Ramos (cell line): ENCODE results near the gene MAP3K7.

Experiments used
- in situ Hi-C: fragments of 300-500 bp; cut with MboI; formaldehyde crosslinking; loops from one replicate; pipeline ENCODE4 v1.14.3; 2022; ENCODE audit warnings: low sequenced_read_pairs; ENCODE audit not compliant: unreplicated experiment

MAP3K7 gene

GRCh38 chr6:90586836-90587638, at the start of gene MAP3K7:
Gene MAP3K7, minus strand, starts transcription at chr6:90587072. Its CDS starts 189 bp downstream, at chr6:90586883.
- in situ Hi-C loops: no loop called here

GRCh38 chr6:90631046-90631445, 44.2 kb upstream of the MAP3K7 start:
- in situ Hi-C loops: no loop called here

DNA sequence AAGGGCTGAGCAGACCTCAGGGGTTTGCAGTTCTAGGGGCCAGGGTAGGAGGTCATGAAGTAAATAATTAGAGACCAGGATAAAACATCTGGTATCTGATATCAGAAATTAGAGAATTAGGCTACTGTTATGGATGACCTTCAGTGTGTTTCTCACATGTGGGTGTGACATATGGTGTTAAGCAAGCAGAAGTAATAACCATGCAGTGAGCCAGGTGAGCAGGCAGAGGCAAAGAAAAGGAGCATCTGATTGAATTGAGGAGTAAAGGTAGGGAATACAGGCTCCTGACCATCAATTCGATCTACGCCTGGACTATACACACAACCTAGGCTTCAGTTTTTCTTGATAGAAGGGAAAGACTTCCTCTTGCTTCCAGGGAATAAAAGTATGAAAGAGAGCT, 34.7 kb upstream of the MAP3K7 start:
- in situ Hi-C loops: no loop called here

GRCh38 chr6:90619221-90619620, 32.3 kb upstream of the MAP3K7 start:
- in situ Hi-C loops: no loop called here

GRCh38 chr6:90612313-90612680, 25.4 kb upstream of the MAP3K7 start:
- in situ Hi-C loops: no loop called here

GRCh38 chr6:90611543-90612312, 24.9 kb upstream of the MAP3K7 start:
- in situ Hi-C loops: no loop called here

- in situ Hi-C loops: no loop called here
These were observed 24.1 kb upstream of the MAP3K7 start for GRCh38 chr6:90610751-90611542.

GRCh38 chr6:90610301-90610750, 23.5 kb upstream of the MAP3K7 start:
- in situ Hi-C loops: no loop called here

DNA sequence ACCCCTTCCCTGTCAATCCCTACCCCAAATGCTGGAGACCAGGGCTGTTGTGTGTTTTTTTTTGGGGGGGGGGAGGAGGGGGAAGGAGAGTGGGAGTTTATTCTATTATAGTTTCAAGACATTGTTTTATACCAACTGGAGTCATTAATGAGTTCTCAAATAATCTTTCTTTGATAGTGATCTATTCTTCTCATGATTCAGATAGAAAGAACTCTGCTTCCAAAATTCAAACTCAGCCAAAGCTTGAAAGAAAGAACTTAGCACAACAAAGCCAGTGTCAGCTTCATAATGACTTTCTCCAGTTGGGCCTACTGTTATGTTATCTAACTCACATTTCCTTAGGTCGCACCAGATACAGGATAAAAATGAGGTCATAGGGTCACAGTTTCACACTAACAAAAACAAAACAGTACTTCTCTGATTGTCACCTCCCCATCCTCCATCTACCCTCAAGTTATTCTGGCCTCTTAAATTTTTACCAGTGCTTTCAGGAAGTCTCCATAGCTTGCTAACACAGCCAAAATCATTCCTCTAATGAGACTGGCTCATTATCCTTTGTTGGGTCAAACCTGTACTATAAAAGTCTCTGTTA, 19.0 kb upstream of the MAP3K7 start:
- in situ Hi-C loops: no loop called here

GRCh38 chr6:90604546-90604945, 17.7 kb upstream of the MAP3K7 start:
- in situ Hi-C loops: no loop called here

DNA sequence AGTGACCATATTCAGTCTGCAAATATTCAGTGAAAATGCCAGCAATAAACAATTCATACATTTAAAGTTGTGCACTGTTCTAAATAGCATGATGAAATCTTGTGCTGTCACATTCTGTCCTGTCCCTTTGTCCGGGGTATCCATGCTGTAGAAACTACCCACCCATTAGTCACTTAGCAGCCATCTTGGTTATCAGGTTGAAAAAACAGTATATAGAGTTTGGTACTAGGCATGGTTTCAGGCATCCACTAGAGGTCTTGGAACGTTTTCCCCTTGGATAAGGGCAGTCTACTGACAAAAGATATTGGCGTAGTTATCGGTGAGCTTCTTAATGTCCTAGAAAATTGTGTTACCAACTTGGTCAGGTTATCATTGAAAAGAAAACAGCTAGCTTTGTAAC, 12.3 kb upstream of the MAP3K7 start:
- in situ Hi-C loops: no loop called here

- in situ Hi-C loops: no loop called here
These were observed 11.5 kb upstream of the MAP3K7 start for GRCh38 chr6:90598192-90598951.

DNA sequence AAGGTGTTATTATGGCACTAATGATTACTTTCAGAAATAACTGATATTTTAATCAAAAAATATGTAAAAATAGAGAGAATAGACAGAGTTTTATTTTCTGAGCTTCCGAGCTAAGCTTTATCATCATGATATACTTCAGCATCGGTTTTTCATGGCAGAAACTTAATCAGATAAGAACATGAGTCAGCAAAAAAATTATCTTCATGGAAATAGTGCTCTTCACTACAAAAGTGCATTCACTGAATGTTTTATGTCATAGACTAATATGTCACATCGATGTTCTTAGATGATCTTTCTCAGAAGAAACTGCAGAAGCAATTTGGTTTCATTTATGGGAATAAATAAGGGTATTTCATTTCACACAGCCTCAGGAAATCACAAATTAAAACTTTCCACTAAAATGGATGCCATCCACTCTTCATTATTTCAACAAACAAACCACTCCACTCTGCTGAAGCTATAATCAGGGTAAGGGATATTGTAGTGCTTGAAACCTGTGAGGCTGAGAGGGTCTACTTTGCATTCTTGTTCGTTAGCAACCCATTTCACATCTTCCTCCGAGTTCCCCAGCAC, 10.2 kb upstream of the MAP3K7 start:
- in situ Hi-C loops: no loop called here

GRCh38 chr6:90595854-90596253, 9.0 kb upstream of the MAP3K7 start:
- in situ Hi-C loops: no loop called here

DNA sequence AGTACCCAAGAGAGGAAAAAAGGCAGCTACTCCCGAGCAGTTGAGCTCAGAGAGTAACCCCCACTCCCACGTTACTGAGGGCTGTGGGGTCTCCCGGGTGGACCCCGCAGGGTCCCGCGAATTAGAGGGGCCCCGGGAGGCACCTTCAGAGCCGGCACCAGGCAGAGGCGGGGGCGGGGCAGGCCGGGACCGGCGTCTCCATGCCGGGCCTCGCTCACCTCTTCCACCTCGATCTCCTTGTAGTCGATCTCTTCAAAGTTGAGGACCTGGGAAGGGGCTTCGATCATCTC, 381 bp downstream of the MAP3K7 start:
- in situ Hi-C loops: no loop called here

- in situ Hi-C loops: no loop called here
These were observed 2.1 kb downstream of the MAP3K7 start for GRCh38 chr6:90584636-90585255.

DNA sequence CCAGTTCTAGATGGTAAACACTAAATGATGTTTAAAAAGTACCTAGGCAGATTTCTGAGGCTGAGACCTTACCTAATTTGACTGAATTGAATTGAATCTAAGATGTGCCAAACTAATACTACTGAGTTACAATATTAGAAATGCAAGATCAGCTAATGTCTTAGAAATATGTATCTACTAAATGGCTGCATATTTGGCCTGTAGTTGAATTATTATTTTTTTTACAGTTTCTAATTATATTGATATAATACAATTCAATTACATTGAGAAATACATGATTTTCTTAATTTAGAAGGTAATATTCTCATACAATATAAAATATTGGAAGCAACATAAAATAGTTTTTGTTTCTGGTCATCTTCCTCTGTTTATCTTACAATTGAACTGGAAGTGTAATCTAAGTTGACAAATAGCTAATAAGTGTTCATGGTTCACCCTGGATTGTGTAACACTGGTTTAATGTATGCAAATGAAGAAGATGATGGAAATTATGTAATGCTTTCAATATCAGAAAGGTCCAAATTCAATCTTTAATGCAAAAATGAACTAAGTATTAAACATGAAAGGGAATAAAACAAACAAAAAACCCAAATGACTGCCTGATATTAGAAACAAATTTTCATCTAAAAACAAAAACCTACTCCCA, 2.9 kb downstream of the MAP3K7 start:
- in situ Hi-C loops: no loop called here

- in situ Hi-C loops: no loop called here
These were observed 3.6 kb downstream of the MAP3K7 start for GRCh38 chr6:90583179-90583835.
